Measurements from ENCODE around the gene CFAP20DC. TPM values are rescaled to one million over a fixed set of nuclear protein-coding genes. Genes with fewer than 3 reads are reported as not detected.
"Not testable (repeated sequence)": the region's sequence is repeated elsewhere in the genome, so short reads cannot be mapped to it uniquely, and the experiment has no call there.

Gene CFAP20DC
- polyA plus RNA-seq, 2 of the 4 experiments (the other 2 are of a cell fraction) = 2.5 to 6.0 TPM

- FAIRE-seq (no peak), ATAC-seq (no peak), DNase-seq (ENCODE audit: low read depth in 1 of 2, low spot score in 1 of 2) (no peak)
- Histone ChIP-seq H3K9me3 (no peaks in the 10 kb centered on the region), H3K4me3 (no peak overlapping the region), H3K4me2 (no peak overlapping the region), H3K27ac (no peak overlapping the region), H3K4me1 (no peaks in the 10 kb centered on the region)
- WGBS (ENCODE audit: missing lambda C conversion rate) = 44% methylated on average over 2 of the region's 2 CpGs
- TF ChIP-seq NFE2L2 (conservative IDR thresholded peaks at IDR 0.05; ENCODE audit: low read length) (no peak), EP300 (IDR thresholded peaks at IDR 0.05) (no peak), FOSB (CRISPR knock-in tag; IDR thresholded peaks at IDR 0.05) (no peak), POLR2A (IDR thresholded peaks at IDR 0.05; ENCODE audit: low read length) (no peak), REST (IDR thresholded peaks at IDR 0.05) (no peak)
- CTCF ChIA-PET = no interaction called here
- POLR2A ChIA-PET = no interaction called here
These were observed 151.3 kb downstream of the CFAP20DC start for GRCh38 chr3:58898513-58898912.

GRCh38 chr3:58897646-58898045 lies 152.2 kb downstream of the CFAP20DC start:
- Histone ChIP-seq H3K4me2 (no peak overlapping the region), H3K9me3 (no peaks in the 10 kb centered on the region), H3K4me3 (no peak overlapping the region), H3K27ac (no peak overlapping the region), H3K4me1 (no peaks in the 10 kb centered on the region)
- FAIRE-seq (no peak), DNase-seq (ENCODE audit: low read depth in 1 of 2, low spot score in 1 of 2) (no peak), ATAC-seq (no peak)
- CTCF ChIA-PET = no interaction called here
- 65% methylated on average over 4 of the region's 4 CpGs for WGBS (ENCODE audit: missing lambda C conversion rate)
- POLR2A ChIA-PET = no interaction called here
- TF ChIP-seq HOXB5 (CRISPR knock-in tag; IDR thresholded peaks at IDR 0.05) = no peak
- TF ChIP-seq HOXB13 (CRISPR knock-in tag; IDR thresholded peaks at IDR 0.05; ENCODE audit: low read depth) = no peak
- TF ChIP-seq BCL3 (IDR thresholded peaks at IDR 0.05) = no peak
- no peak for TF ChIP-seq CHD2 (IDR thresholded peaks at IDR 0.05; ENCODE audit: low read length, partially characterized antibody)
- TF ChIP-seq CBX2 (IDR thresholded peaks at IDR 0.05; ENCODE audit: borderline replicate concordance, low read depth) = no peak
- no peak for TF ChIP-seq POLR2A (IDR thresholded peaks at IDR 0.05; ENCODE audit: low read length)
- TF ChIP-seq EHF (CRISPR knock-in tag; IDR thresholded peaks at IDR 0.05) = no peak
- no peak for TF ChIP-seq MAX (IDR thresholded peaks at IDR 0.05)
- no peak for TF ChIP-seq ZNF302 (CRISPR knock-in tag; IDR thresholded peaks at IDR 0.05)
- TF ChIP-seq HES2 (IDR thresholded peaks at IDR 0.05) = no peak
- no peak for TF ChIP-seq HMGXB4 (CRISPR knock-in tag; IDR thresholded peaks at IDR 0.05; ENCODE audit: borderline replicate concordance)
- TF ChIP-seq NFE2L2 (conservative IDR thresholded peaks at IDR 0.05; ENCODE audit: low read length) = no peak
- no peak for TF ChIP-seq PHF8 (IDR thresholded peaks at IDR 0.05; ENCODE audit: borderline replicate concordance, low read depth)
- no peak for TF ChIP-seq RAD21 (conservative IDR thresholded peaks at IDR 0.05 in 1 of 2, IDR thresholded peaks at IDR 0.05 in 1 of 2)
- TF ChIP-seq HDAC2 (IDR thresholded peaks at IDR 0.05) = no peak
- TF ChIP-seq FOXS1 (CRISPR knock-in tag; IDR thresholded peaks at IDR 0.05) = no peak
- no peak for TF ChIP-seq ZSCAN20 (CRISPR knock-in tag; IDR thresholded peaks at IDR 0.05)
- no peak for TF ChIP-seq BHLHE40 (IDR thresholded peaks at IDR 0.05; ENCODE audit: low read depth, low read length)

- WGBS (ENCODE audit: missing lambda C conversion rate) = 17% methylated on average over 5 of the region's 5 CpGs
- FAIRE-seq, POLR2A ChIA-PET: not testable (repeated sequence)
These were observed 154.1 kb downstream of the CFAP20DC start for GRCh38 chr3:58895678-58896077.

GRCh38 chr3:58892526-58892925 lies 157.3 kb downstream of the CFAP20DC start:
- H3K9me3 ChIP-seq; ATAC-seq; H3K4me3 ChIP-seq; H3K4me1 ChIP-seq; CTCF ChIA-PET; FAIRE-seq; H3K4me2 ChIP-seq; H3K27ac ChIP-seq; POLR2A ChIA-PET; DNase-seq (ENCODE audit: low read depth in 1 of 2, low spot score in 1 of 2): not testable (repeated sequence)
- 48% methylated on average over 2 of the region's 2 CpGs for WGBS (ENCODE audit: missing lambda C conversion rate)

More at GRCh38 chr3:58895678-58896077, 154.1 kb downstream of the CFAP20DC start:
- ATAC-seq; H3K4me3 ChIP-seq; H3K27ac ChIP-seq; H3K9me3 ChIP-seq; DNase-seq (ENCODE audit: low read depth in 1 of 2, low spot score in 1 of 2); H3K4me2 ChIP-seq; H3K4me1 ChIP-seq; CTCF ChIA-PET: not testable (repeated sequence)

All from A549 (cell line).